NCI-H2029 treated with DMSO at 0.1 percent for 48 hours (cell line): ENCODE data around the gene GOLGA3.
"Not testable (repeated sequence)": the region's sequence is repeated elsewhere in the genome, so short reads cannot be mapped to it uniquely, and the experiment has no call there.

Source experiments
- DNase-seq: peaks from one replicate; lab custom pipeline; 2025; lab: John Stamatoyannopoulos, UW

The GOLGA3 gene

GRCh38 chr12:132814232-132814631 is 14.4 kb downstream of the GOLGA3 start:
- no peak for DNase-seq

DNA sequence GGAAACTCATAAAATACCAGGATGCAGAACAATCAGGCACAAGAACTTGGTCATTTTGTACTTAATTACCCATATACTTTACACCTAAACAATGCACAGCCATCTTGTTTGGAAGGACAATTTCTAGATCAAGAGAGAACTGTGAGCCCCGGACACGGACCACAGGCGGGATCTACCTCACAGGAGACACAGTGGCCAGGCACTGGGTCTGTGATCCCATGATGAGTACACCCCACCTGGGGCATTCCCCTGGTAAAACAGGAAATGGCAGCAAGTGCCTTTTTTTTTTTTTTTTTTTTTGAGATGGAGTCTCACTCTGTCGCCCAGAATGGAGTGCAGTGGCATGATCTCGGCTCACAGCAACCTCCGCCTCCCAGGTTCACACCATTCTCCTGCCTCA is 15.2 kb downstream of the GOLGA3 start:
- DNase-seq: no peak

- DNase-seq: no peak
Measured at GRCh38 chr12:132812631-132813305, 15.9 kb downstream of the GOLGA3 start.

GRCh38 chr12:132809391-132809790 is 19.3 kb downstream of the GOLGA3 start:
- not testable (repeated sequence) for DNase-seq

- no peak for DNase-seq
Measured at GRCh38 chr12:132807295-132808092, 21.2 kb downstream of the GOLGA3 start.

- no peak for DNase-seq
Measured at GRCh38 chr12:132806857-132807256, 21.8 kb downstream of the GOLGA3 start.

GRCh38 chr12:132804426-132804861 is 24.2 kb downstream of the GOLGA3 start:
- no peak for DNase-seq

DNA sequence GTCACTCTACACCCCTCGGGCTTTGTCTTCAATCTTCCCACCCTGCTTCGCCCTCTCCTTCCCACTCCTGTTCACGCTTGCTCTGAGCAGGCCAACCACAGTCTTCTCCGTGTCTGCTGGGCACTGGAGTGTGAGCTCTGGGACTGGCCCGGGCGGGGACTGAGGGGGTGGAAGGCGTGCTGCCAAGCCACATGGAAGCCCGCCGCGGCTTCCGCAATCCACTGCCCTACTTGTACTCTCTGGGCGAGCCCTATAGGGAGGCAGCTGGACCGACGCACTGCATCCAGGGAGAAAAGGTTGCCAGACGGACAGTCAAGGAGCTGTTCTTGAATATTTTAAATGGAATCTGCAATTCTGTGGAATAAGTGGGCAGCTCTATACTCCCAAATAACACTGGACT is 24.8 kb downstream of the GOLGA3 start:
- no peak for DNase-seq

DNA sequence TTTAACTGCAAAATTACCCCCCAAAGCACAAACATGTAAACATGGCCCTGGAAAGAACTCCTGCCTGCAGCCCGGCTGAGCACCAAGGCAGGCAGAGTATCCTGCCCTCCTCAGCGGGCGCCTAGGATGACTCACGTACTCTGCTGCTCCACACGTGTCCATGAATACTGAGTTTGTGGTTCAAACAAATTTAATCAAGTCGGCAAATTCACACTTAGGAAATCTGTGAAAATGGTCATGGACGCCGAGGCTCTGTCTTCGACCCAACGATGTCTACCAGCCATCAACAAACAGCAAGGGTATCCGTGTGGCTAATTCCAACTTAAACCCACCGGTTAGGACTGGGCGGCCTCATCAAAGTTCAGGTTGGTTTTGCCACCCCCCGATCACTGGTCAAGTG is 25.5 kb downstream of the GOLGA3 start:
- no peak for DNase-seq

- no peak for DNase-seq
Measured at GRCh38 chr12:132801741-132802140, 26.9 kb downstream of the GOLGA3 start.

GRCh38 chr12:132798836-132799235 is 29.8 kb downstream of the GOLGA3 start:
- no peak for DNase-seq

DNA sequence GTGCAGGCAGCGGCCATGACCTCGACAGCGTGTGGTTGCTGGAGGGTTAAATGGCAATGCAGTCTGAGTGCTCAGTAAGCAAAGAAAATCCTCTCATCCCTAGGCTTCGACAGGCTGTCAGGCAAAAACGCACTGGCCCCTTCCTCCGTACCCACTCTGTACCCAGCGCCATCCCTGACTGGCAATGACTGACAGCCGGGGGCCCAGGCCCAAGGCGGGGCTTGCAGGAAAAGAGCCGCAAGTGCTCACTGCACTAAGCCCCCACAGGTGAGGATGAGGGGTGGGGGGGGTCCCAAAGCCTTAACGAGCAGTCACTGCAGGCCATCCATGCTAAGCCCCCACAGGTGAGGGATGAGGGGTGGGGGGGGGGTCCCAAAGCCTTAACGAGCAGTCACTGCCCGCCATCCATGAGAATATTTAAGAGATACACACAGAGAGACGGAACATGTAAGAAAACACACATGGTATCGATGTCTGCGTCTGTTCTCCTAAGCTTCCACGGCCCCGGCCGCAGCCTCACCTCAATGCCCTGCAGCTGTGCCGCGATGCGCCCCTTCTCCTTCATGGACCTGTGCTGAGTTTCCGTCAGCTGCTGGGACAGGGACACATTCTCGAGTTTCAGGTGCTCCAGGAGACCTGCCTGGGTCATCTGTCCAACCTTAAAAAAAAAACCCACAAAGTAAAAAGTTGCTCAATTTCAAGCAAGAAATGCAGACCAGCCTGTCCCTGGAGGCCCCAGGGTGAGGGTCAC is 30.7 kb downstream of the GOLGA3 start:
- no peak for DNase-seq

GRCh38 chr12:132795847-132796246 is 32.8 kb downstream of the GOLGA3 start:
- DNase-seq: no peak

DNA sequence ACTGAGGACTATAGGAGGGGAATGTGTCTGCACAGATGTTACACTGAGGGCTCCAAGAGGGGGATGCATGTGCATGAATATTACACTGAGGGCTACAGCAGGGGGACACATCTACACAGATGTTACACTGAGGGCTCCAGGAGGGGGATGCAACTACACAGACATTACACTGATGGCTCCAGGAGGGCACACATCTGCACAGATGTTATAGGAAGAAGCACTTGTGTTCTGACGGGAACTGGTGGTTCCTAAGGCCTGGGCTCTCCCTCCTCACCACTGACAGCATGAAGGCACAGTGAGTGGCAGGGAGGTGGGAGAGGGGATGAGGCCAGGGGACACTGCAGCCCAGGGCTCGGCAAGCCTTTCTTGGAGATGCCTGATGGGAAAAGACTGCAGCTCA is 36.7 kb downstream of the GOLGA3 start:
- not testable (repeated sequence) for DNase-seq

GRCh38 chr12:132789099-132789471 is 39.6 kb downstream of the GOLGA3 start:
- DNase-seq: no peak

DNA sequence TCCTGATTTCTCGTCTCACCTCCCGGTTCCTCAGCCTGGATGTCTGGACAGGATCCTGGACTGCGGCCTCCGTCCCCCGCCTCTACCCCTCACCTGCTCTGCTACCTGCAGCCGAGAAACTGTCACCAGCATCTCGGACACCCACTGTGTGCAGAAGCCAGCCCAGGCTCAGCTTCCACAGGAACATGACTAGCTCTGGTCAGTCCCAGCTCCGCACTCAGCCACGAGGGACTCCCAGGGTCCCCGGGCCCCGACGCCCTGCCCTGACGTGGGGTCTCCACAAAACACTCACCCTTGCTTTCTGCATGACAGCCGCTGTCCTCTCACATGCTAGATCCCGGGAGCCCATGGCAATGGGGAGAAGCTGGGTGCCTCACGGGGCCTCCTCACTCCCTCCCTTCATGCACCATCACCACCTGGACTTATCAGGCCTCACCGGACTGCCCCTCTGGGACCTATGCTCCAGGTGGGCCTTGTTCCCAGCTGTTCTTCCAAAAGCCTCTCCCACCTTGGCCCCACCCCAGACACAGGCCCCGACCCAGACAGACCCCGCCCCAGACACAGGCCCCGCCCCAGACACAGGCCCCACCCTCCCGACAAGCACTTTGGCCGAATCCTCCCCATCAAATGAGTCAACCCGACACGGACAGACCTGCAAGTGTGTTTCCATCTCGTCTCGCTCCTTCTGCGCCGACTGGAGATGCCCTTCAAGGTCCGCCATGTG is 40.1 kb downstream of the GOLGA3 start:
- DNase-seq: no peak

GRCh38 chr12:132787877-132788276 is 40.8 kb downstream of the GOLGA3 start:
- DNase-seq: no peak

DNA sequence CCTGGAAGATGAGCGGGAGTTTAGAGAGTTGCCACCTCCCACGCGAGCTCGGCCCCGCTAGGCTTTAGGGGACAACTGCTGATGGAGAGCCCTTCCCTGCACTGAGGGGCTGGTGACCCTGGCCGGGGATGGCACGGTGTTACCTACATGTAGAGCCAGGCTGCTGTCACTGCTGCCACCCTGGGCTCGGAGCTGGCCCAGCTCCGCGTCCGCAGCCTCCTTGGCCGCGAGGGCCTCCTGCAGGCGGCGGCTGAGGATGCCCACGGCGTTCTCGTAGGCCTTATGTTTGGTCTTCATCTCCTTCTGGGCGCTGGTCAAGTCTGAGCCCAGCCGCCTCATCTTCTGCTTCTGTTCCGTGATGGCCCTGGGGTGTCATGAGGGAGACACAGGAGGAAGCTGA is 42.5 kb downstream of the GOLGA3 start:
- DNase-seq: no peak

DNA sequence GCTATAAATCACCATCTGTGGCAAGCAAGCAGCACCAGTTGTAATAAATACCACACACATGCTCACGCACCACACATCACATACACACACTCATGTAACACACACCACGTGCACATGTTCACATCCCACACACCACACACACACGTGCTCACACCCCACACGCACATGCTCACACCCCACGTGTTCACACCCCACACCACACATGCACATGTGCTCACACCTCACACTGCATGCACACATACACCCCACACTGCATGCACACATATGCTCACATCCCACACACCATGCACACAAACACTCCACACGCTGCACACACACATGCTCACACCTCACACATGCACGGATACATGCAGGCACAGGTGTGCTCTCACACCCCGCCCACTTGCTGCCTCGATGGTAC is 44.1 kb downstream of the GOLGA3 start:
- no peak for DNase-seq

GRCh38 chr12:132783917-132784531 is 44.6 kb downstream of the GOLGA3 start:
- no peak for DNase-seq

DNA sequence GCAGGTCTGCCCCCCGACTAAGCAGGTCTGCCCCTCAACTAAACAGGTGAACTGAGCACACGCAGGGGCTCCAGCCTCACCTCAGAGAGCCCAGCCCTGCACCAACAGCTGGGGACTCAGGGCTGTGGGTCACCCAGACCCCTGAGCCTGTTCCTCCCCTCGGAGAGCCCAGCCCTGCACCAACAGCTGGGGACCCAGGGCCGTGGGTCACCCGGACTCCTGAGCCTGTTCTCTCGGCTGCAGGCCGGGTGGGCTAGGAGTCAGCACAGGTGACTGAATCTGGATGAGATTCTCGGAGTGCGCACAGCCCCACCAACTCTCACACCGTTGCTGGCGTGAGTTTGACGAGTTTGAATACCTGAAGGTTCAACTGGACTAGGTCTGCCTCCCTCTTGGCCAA is 46.7 kb downstream of the GOLGA3 start:
- no peak for DNase-seq
